Naive thymus-derived CD4-positive, alpha-beta T cell (primary cell): ENCODE measurements around the gene PGM3. TPM values are rescaled to one million over a fixed set of nuclear protein-coding genes. Genes with fewer than 3 reads are reported as not detected.

Experiments
- ATAC-seq: fragments of 150-1000 bp; cut with Tn5 transposase; 2 replicates; pipeline ENCODE4 v1.10.0; 2021; ENCODE audit warnings: mild to moderate bottlenecking, moderate library complexity
- CTCF ChIA-PET: fragments of 350-600 bp; sonication (Branson Sonifier 250); formaldehyde crosslinking; loops from one replicate; lab custom pipeline; 2021; ENCODE audit warnings: antibody characterized with exemption; lab: Charles Lee
- POLR2A ChIA-PET: fragments of 350-600 bp; sonication (Branson Sonifier 250); formaldehyde crosslinking; loops from one replicate; lab custom pipeline; 2021; ENCODE audit warnings: antibody characterized with exemption, inconsistent platforms; lab: Charles Lee
- DNase-seq, 9 donors: peaks; one replicate each; pipeline versions ENCODE4 v3.0.0 to v3.0.0-alpha.2; 2020 to 2022; ENCODE audit warnings: mixed read lengths in 1 of 9
- H3K27ac ChIP-seq: one replicate; pipeline ENCODE4 v1.7.0; 2013; ENCODE audit warnings: mild to moderate bottlenecking, low read depth, low read length, moderate library complexity
- H3K27me3 ChIP-seq, 2 donors: one replicate each; pipeline ENCODE4 v1.7.0; 2013; ENCODE audit warnings: low read length in 2 of 2, mild to moderate bottlenecking in 2 of 2, moderate library complexity in 2 of 2; ENCODE audit not compliant: control insufficient read depth in 2 of 2, insufficient read depth in 2 of 2
- H3K36me3 ChIP-seq, 3 experiments: 1 replicate in 2 of 3; 2 replicates in 1 of 3; pipeline ENCODE4 v1.7.0; 2013; ENCODE audit warnings: low read length in 3 of 3, mild to moderate bottlenecking in 3 of 3, moderate library complexity in 1 of 3; ENCODE audit not compliant: insufficient read depth in 3 of 3, control insufficient read depth in 2 of 3
- H3K4me1 ChIP-seq, 2 donors: one replicate each; pipeline ENCODE4 v1.7.0; 2013; ENCODE audit warnings: low read length in 2 of 2, mild to moderate bottlenecking in 2 of 2, moderate library complexity in 1 of 2; ENCODE audit not compliant: control insufficient read depth in 2 of 2, insufficient read depth in 2 of 2
- H3K4me3 ChIP-seq: 2 replicates; pipeline ENCODE4 v1.7.0; 2013; ENCODE audit warnings: mild to moderate bottlenecking, low read length
- H3K9me3 ChIP-seq, 3 experiments: 1 replicate in 2 of 3; 2 replicates in 1 of 3; pipeline ENCODE4 v1.7.0; 2013; ENCODE audit warnings: low read length in 3 of 3; ENCODE audit not compliant: control insufficient read depth in 2 of 3
- H3K27ac Mint-ChIP-seq, 9 donors: one replicate each; pipeline ENCODE4 v1.8.0; 2020 to 2022; ENCODE audit warnings: mixed read lengths in 9 of 9, mild to moderate bottlenecking in 8 of 9, moderate library complexity in 5 of 9, inconsistent platforms in 2 of 9
- H3K27me3 Mint-ChIP-seq, 5 donors: one replicate each; pipeline ENCODE4 v1.8.0; 2021 to 2022; ENCODE audit warnings: mixed read lengths in 5 of 5, mild to moderate bottlenecking in 1 of 5
- H3K36me3 Mint-ChIP-seq, 5 donors: one replicate each; pipeline ENCODE4 v1.8.0; 2020 to 2022; ENCODE audit warnings: mixed read lengths in 5 of 5, mild to moderate bottlenecking in 3 of 5, inconsistent platforms in 1 of 5
- H3K4me1 Mint-ChIP-seq, 7 donors: one replicate each; pipeline ENCODE4 v1.8.0; 2020 to 2022; ENCODE audit warnings: mixed read lengths in 7 of 7, mild to moderate bottlenecking in 3 of 7, inconsistent platforms in 1 of 7
- H3K4me3 Mint-ChIP-seq, 10 donors: one replicate each; pipeline ENCODE4 v1.8.0; 2020 to 2022; ENCODE audit warnings: mild to moderate bottlenecking in 10 of 10, mixed read lengths in 10 of 10, moderate library complexity in 6 of 10, inconsistent platforms in 2 of 10
- H3K9me3 Mint-ChIP-seq, 11 donors: one replicate each; pipeline ENCODE4 v1.8.0; 2020 to 2022; ENCODE audit warnings: mixed read lengths in 11 of 11, mild to moderate bottlenecking in 4 of 11, inconsistent platforms in 1 of 11, moderate library complexity in 1 of 11
- intact Hi-C, 2 donors: fragments of 100-400 bp; cut with micrococcal nuclease; formaldehyde crosslinking; loops; one replicate each; pipeline ENCODE4 v1.15.1; 2023
- polyA plus RNA-seq, 2 donors: library from polyadenylated mRNA; unstranded; fragments of 300-500 nt; fragmentation: Illumina TruSeq; gene quantifications; one replicate each; pipeline ENCODE4 v1.2.3, GENCODE V29; 2021
- total RNA-seq, 6 experiments: library from RNA in 5 of 6; stranded (reverse) in 5 of 6; gene quantifications; 1 replicate in 5 of 6; 2 replicates in 1 of 6; pipeline ENCODE4 v1.2.3 and lab custom pipeline; 2021 to 2026

PGM3 gene
- total and polyA plus RNA-seq, 7 experiments from 2014 or later = 8.2 to 37.3 (median 22.1) TPM

DNA sequence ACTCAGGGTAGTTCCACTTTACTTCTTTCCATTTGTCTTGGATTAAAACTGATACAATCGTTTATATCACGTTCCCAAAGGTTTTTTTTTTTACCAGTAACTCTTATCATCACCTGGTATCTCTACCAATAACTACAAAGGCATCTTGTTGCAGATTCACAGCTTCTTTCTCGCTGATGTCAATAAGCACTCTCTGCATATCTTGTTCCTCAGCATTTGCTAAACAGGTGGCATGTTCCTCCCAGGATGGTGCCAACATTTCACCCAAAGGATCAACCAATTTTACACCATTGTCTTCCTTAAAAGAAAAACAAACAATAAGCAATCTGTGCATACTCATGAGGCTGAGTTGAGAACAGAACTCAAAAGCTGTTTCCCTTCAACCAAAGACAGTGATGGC is 4.6 kb downstream of the PGM3 start:
- no peak overlapping the region for H3K4me3 ChIP-seq
- intact Hi-C loops = no loop called here
- H3K36me3 Mint-ChIP-seq = peaks cover 11 to 37% (median 21%) of the 10 kb centered on the region in 5 donors
- peaks cover 0 to 22% (median 0%) of the 10 kb centered on the region in 3 experiments for H3K36me3 ChIP-seq
- no peaks in the 10 kb centered on the region for H3K27me3 Mint-ChIP-seq
- no peaks in the 10 kb centered on the region for H3K27me3 ChIP-seq
- H3K4me1 Mint-ChIP-seq = peaks cover 17 to 55% (median 46%) of the 10 kb centered on the region in 7 donors
- ATAC-seq = no peak
- no peak overlapping the region for H3K4me3 Mint-ChIP-seq
- H3K9me3 Mint-ChIP-seq = no peaks in the 10 kb centered on the region
- peak overlapping the region in 1 of 9 donors; percentile 38 for H3K27ac Mint-ChIP-seq
- POLR2A ChIA-PET = no interaction called here
- no peak for DNase-seq
- CTCF ChIA-PET = interaction anchor here (0.9 kb wide), 1 partner anchor 27 kb away, joined by 3 read pairs; no protein-coding TSS in a partner anchor
- H3K9me3 ChIP-seq = no peaks in the 10 kb centered on the region
- no peak overlapping the region for H3K27ac ChIP-seq
- peaks cover 5 to 6% of the 10 kb centered on the region in 2 donors for H3K4me1 ChIP-seq

GRCh38 chr6:83185096-83185495 is 8.0 kb downstream of the PGM3 start:
- ATAC-seq (no peak), DNase-seq (no peak)
- no peaks in the 10 kb centered on the region for H3K4me1 ChIP-seq
- H3K4me3 ChIP-seq = no peak overlapping the region
- H3K4me3 Mint-ChIP-seq = no peak overlapping the region
- peaks cover 3 to 47% (median 34%) of the 10 kb centered on the region in 7 donors for H3K4me1 Mint-ChIP-seq
- H3K9me3 Mint-ChIP-seq = no peaks in the 10 kb centered on the region
- H3K36me3 Mint-ChIP-seq = peaks cover 11 to 54% (median 32%) of the 10 kb centered on the region in 5 donors
- no peaks in the 10 kb centered on the region for H3K27me3 ChIP-seq
- ChIA-PET CTCF (no interaction called here), POLR2A (interaction anchor here (0.8 to 1.0 kb wide), 2 partner anchors 11 to 704 kb away, joined by 3 read pairs; no protein-coding TSS in a partner anchor)
- intact Hi-C loops = no loop called here
- H3K27me3 Mint-ChIP-seq = no peaks in the 10 kb centered on the region
- no peak overlapping the region for H3K27ac ChIP-seq
- H3K9me3 ChIP-seq = no peaks in the 10 kb centered on the region
- peaks cover 0 to 34% (median 0%) of the 10 kb centered on the region in 3 experiments for H3K36me3 ChIP-seq
- H3K27ac Mint-ChIP-seq = peak overlapping the region in 2 of 9 donors; percentile 5 to 54

DNA sequence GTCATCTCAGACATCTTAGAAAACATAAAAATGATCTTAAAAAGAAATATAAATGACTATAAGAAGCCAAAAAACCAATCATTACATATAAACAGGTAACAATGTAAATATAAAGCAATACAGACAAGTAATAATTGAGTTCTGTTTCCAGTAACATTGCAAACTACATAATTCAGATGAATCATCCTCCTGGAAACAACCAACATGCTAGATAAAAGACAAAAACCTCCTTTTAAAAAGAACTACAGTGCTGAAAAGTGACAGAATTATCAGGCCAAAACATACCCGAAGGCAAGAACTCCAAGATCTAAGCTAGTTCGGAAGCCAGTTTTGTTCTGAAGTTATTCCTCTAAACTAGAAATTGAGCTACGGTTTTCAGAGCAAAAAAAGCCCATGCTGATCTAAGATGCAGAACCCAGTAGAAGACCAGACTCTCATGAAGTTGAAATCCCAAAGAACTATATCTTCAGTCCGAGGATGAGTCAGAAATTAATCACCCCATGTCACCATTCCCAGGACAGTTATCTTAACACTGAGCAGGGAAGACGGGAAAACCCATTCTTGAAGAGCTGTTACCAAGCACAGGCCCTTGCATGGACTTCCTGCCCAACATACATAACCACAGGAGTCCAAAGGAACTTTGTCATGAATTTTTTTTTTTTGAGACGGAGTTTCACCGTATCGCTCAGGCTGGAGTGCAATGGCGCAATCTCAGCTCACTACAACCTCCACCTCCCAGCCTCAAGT is 9.8 kb downstream of the PGM3 start:
- Mint-ChIP-seq H3K9me3 (no peaks in the 10 kb centered on the region), H3K4me3 (no peak overlapping the region), H3K27ac (peak overlapping the region in 2 of 9 donors; percentile 8 to 15), H3K4me1 (peaks cover 0 to 34% (median 17%) of the 10 kb centered on the region in 7 donors), H3K27me3 (no peaks in the 10 kb centered on the region), H3K36me3 (peaks cover 11 to 51% (median 37%) of the 10 kb centered on the region in 5 donors)
- H3K27me3 ChIP-seq = no peaks in the 10 kb centered on the region
- H3K36me3 ChIP-seq = peaks cover 0 to 30% (median 0%) of the 10 kb centered on the region in 3 experiments
- ATAC-seq (no peak), DNase-seq (no peak)
- no peak overlapping the region for H3K27ac ChIP-seq
- H3K4me3 ChIP-seq = no peak overlapping the region
- intact Hi-C loops = no loop called here
- H3K4me1 ChIP-seq = no peaks in the 10 kb centered on the region
- CTCF ChIA-PET = interaction anchor here (1.2 kb wide), 1 partner anchor 118 kb away, joined by 3 read pairs; the partner anchor contains the start of gene UBE3D
- POLR2A ChIA-PET = no interaction called here
- no peaks in the 10 kb centered on the region for H3K9me3 ChIP-seq

GRCh38 chr6:83182114-83182513 is 11.0 kb downstream of the PGM3 start:
- H3K36me3 Mint-ChIP-seq = peaks cover 11 to 51% (median 37%) of the 10 kb centered on the region in 5 donors
- POLR2A ChIA-PET = no interaction called here

GRCh38 chr6:83180426-83180950 is 12.6 kb downstream of the PGM3 start:
- ChIA-PET POLR2A (no interaction called here), CTCF (no interaction called here)
- DNase-seq = no peak
- Histone ChIP-seq H3K36me3 (peaks cover 0 to 40% (median 3%) of the 10 kb centered on the region in 3 experiments), H3K4me1 (no peaks in the 10 kb centered on the region), H3K4me3 (no peak overlapping the region), H3K27me3 (no peaks in the 10 kb centered on the region), H3K9me3 (no peaks in the 10 kb centered on the region), H3K27ac (no peak overlapping the region)
- peaks cover 7 to 48% (median 30%) of the 10 kb centered on the region in 5 donors for H3K36me3 Mint-ChIP-seq
- no peaks in the 10 kb centered on the region for H3K9me3 Mint-ChIP-seq
- intact Hi-C loops = no loop called here
- H3K27me3 Mint-ChIP-seq = no peaks in the 10 kb centered on the region
- no peak overlapping the region for H3K4me3 Mint-ChIP-seq
- peak overlapping the region in 1 of 9 donors; percentile 14 for H3K27ac Mint-ChIP-seq
- peaks cover 0 to 32% (median 16%) of the 10 kb centered on the region in 7 donors for H3K4me1 Mint-ChIP-seq
- no peak for ATAC-seq

More at GRCh38 chr6:83182114-83182513, 11.0 kb downstream of the PGM3 start:
- ATAC-seq = no peak
- Mint-ChIP-seq H3K27ac (peak overlapping the region in 2 of 9 donors; percentile 3 to 43), H3K9me3 (no peaks in the 10 kb centered on the region), H3K27me3 (no peaks in the 10 kb centered on the region), H3K4me3 (no peak overlapping the region), H3K4me1 (peaks cover 0 to 29% (median 16%) of the 10 kb centered on the region in 7 donors)
- Histone ChIP-seq H3K27ac (no peak overlapping the region), H3K27me3 (no peaks in the 10 kb centered on the region), H3K4me3 (no peak overlapping the region), H3K9me3 (no peaks in the 10 kb centered on the region), H3K36me3 (peaks cover 0 to 31% (median 0%) of the 10 kb centered on the region in 3 experiments), H3K4me1 (no peaks in the 10 kb centered on the region)
- no peak for DNase-seq
- CTCF ChIA-PET = no interaction called here
- intact Hi-C loops = no loop called here

DNA sequence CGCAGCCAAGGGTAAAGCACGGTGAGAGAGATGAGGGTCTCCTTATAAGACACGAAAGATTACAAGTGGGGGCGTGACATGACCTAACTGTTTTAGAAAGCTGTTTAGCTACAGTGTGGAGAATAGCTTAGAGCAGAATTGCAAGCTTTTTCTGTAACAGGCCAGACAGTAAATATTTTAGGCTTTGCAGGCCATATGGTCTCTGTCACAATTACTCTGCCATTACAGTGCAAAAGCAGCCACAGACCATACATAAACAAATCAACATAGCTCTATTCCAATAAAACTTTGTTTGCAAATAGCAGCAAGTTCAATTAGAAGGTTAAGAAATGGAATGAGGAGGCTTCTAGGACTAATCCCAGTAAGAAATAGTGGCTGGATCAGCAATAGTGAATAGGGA is 16.8 kb downstream of the PGM3 start:
- intact Hi-C loops = no loop called here
- Histone ChIP-seq H3K27me3 (no peaks in the 10 kb centered on the region), H3K4me1 (no peaks in the 10 kb centered on the region), H3K36me3 (peaks cover 3 to 36% (median 10%) of the 10 kb centered on the region in 3 experiments), H3K4me3 (no peak overlapping the region), H3K9me3 (no peaks in the 10 kb centered on the region), H3K27ac (no peak overlapping the region)
- no peaks in the 10 kb centered on the region for H3K9me3 Mint-ChIP-seq
- peaks cover 0 to 14% (median 6%) of the 10 kb centered on the region in 7 donors for H3K4me1 Mint-ChIP-seq
- H3K27me3 Mint-ChIP-seq = no peaks in the 10 kb centered on the region
- CTCF ChIA-PET = no interaction called here
- H3K27ac Mint-ChIP-seq = peak overlapping the region in 3 of 9 donors; percentile 7 to 70 (median 11)
- ATAC-seq = no peak
- H3K4me3 Mint-ChIP-seq = no peak overlapping the region
- POLR2A ChIA-PET = no interaction called here
- no peak for DNase-seq
- H3K36me3 Mint-ChIP-seq = peaks cover 0 to 33% (median 16%) of the 10 kb centered on the region in 5 donors
